ENCODE measurements around the gene UGDH.

DNA sequence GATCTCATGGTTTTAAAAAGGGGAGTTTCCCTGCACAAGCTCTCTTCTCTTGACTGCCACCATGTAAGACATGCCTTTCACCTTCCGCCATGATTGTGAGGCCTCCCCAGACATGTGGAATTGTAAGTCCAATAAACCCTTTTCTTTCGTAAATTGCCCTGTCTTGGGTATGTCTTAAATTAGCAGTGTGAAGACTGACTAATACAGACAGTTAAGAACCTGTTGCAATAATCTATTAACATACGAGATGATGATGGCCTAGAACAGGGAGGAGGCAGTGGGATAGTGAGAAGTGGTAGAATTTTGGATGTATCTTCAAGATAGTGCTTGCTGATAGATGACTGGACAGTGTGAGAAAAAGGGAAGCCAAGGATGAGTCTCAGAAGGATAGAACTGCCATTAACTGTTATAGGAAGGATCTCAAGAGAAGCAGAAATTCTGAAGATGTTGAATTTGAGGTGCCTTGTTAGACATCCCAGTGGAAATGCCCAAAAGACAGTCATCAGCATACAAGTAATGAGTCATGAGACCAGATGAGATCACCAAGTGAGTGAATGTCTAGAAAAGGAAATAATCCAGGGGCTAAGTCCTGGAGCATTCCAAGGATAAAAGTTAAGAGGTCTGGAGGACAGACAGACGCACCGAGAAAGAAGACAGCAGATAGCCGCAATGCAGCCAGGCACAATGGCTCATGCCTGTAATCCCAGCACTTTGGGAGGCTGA lies 38.8 kb upstream of the UGDH start:
- TF ChIP-seq, protein P1, sequence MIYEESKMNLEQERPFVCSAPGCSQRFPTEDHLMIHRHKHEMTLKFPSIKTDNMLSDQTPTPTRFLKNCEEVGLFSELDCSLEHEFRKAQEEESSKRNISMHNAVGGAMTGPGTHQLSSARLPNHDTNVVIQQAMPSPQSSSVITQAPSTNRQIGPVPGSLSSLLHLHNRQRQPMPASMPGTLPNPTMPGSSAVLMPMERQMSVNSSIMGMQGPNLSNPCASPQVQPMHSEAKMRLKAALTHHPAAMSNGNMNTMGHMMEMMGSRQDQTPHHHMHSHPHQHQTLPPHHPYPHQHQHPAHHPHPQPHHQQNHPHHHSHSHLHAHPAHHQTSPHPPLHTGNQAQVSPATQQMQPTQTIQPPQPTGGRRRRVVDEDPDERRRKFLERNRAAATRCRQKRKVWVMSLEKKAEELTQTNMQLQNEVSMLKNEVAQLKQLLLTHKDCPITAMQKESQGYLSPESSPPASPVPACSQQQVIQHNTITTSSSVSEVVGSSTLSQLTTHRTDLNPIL (CRISPR knock-in tag; IDR thresholded peaks at IDR 0.05; ENCODE audit: low read depth): no peak
- TF ChIP-seq ZC3H10 (CRISPR knock-in tag; IDR thresholded peaks at IDR 0.05) (no peak), RARB (CRISPR knock-in tag; IDR thresholded peaks at IDR 0.05) (no peak), CSDC2 (CRISPR knock-in tag; IDR thresholded peaks at IDR 0.05) (no peak)
